ENCODE results near the gene RRP9.
A peak's percentile ranks its signal among the peaks of the same experiment; 100 is the strongest.
"Not testable (repeated sequence)": the region's sequence is repeated elsewhere in the genome, so short reads cannot be mapped to it uniquely, and the experiment has no call there.

The RRP9 gene, protein sequence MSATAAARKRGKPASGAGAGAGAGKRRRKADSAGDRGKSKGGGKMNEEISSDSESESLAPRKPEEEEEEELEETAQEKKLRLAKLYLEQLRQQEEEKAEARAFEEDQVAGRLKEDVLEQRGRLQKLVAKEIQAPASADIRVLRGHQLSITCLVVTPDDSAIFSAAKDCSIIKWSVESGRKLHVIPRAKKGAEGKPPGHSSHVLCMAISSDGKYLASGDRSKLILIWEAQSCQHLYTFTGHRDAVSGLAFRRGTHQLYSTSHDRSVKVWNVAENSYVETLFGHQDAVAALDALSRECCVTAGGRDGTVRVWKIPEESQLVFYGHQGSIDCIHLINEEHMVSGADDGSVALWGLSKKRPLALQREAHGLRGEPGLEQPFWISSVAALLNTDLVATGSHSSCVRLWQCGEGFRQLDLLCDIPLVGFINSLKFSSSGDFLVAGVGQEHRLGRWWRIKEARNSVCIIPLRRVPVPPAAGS

GRCh38 chr3:51941798-51942602 is at the start of gene RRP9, which contains the start of gene PARP3:
Gene RRP9, minus strand, starts transcription at chr3:51941904. Its CDS starts 37 bp downstream, at chr3:51941867.
Gene PARP3, plus strand, starts transcription at chr3:51942363. Its CDS starts 993 bp downstream, at chr3:51943356.
- peak; percentile 100 for DNase-seq (ENCODE audit: low read depth)
- TF ChIP-seq CTCF (IDR thresholded peaks at IDR 0.05; ENCODE audit: insufficient read depth, low read depth, low read length, missing control alignments): peak; percentile 100

GRCh38 chr3:51990501-51990971 is 48.8 kb upstream of the RRP9 start:
- DNase-seq (ENCODE audit: low read depth); H3K4me3 ChIP-seq (ENCODE audit: low read depth, low read length): not testable (repeated sequence)

More at GRCh38 chr3:51941798-51942602, at the start of gene RRP9, which contains the start of gene PARP3:
- H3K4me3 ChIP-seq (ENCODE audit: low read depth, low read length): peak within 1 kb of the TSS; percentile 84

- DNase-seq (ENCODE audit: low read depth): no peak
- TF ChIP-seq CTCF (IDR thresholded peaks at IDR 0.05; ENCODE audit: insufficient read depth, low read depth, low read length, missing control alignments): no peak
- no peak overlapping the region for H3K4me3 ChIP-seq (ENCODE audit: low read depth, low read length)
Measured at GRCh38 chr3:51988286-51989146, 46.8 kb upstream of the RRP9 start.

GRCh38 chr3:51987568-51987967 is 45.9 kb upstream of the RRP9 start:
- no peak overlapping the region for H3K4me3 ChIP-seq (ENCODE audit: low read depth, low read length)
- no peak for TF ChIP-seq CTCF (IDR thresholded peaks at IDR 0.05; ENCODE audit: insufficient read depth, low read depth, low read length, missing control alignments)
- no peak for DNase-seq (ENCODE audit: low read depth)

DNA sequence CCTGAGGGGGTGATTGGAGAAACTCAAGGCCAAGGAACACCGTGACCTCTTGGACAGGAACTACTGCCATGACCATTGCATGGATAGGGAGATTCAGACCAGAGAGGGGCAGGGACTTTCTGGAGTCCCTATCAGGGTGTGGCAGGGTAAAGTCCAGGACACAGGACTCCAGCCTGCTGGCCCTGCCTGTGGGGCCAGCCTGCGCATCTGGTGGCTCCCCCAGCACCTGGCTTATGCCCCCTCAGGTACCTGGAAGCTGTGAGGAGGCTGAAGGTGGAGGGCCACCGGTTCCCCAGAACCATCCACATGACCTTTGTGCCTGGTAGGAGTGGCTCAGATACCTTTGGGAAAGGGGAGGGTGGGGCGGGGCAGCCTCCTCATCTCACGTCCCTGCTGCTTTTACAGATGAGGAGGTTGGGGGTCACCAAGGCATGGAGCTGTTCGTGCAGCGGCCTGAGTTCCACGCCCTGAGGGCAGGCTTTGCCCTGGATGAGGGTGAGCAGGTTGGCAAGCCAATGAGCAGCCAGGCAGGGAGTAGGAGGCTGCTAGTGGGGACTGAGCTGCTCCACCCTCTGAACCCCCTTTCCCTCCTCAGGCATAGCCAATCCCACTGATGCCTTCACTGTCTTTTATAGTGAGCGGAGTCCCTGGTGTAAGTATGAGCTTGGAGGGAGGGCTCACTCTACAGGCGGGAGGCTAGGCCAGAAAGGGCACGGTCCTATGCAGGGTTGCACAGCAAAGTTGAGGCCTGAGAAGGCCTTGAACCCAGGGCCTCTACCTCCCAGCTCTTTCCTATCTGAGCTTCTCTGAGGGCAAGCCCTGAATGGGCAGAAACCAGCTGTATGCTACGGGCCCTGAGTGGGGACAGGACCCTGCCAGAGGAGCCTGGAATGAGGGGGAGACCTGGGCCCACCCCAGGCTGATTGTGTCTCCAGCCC is 44.6 kb upstream of the RRP9 start:
- no peak overlapping the region for H3K4me3 ChIP-seq (ENCODE audit: low read depth, low read length)
- no peak for DNase-seq (ENCODE audit: low read depth)
- TF ChIP-seq CTCF (IDR thresholded peaks at IDR 0.05; ENCODE audit: insufficient read depth, low read depth, low read length, missing control alignments): no peak

DNA sequence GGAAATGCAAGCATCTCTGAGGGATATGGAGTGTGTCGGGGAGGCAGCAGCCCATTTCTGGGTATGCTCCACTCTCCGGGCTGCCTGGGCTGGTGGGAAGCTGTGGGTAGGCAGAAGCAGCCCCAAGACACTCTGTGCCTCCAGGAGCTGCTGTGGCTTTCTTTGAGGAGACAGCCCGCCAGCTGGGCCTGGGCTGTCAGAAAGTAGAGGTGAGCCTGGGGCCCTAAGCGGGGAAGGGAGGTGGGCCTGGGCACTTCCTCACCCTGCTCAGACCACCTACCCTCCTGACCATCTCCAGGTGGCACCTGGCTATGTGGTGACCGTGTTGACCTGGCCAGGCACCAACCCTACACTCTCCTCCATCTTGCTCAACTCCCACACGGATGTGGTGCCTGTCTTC is 43.4 kb upstream of the RRP9 start:
- DNase-seq (ENCODE audit: low read depth): no peak
- TF ChIP-seq CTCF (IDR thresholded peaks at IDR 0.05; ENCODE audit: insufficient read depth, low read depth, low read length, missing control alignments): no peak
- no peak overlapping the region for H3K4me3 ChIP-seq (ENCODE audit: low read depth, low read length)
